ENCODE measurements around the gene KCNB1.

KCNB1 gene

DNA sequence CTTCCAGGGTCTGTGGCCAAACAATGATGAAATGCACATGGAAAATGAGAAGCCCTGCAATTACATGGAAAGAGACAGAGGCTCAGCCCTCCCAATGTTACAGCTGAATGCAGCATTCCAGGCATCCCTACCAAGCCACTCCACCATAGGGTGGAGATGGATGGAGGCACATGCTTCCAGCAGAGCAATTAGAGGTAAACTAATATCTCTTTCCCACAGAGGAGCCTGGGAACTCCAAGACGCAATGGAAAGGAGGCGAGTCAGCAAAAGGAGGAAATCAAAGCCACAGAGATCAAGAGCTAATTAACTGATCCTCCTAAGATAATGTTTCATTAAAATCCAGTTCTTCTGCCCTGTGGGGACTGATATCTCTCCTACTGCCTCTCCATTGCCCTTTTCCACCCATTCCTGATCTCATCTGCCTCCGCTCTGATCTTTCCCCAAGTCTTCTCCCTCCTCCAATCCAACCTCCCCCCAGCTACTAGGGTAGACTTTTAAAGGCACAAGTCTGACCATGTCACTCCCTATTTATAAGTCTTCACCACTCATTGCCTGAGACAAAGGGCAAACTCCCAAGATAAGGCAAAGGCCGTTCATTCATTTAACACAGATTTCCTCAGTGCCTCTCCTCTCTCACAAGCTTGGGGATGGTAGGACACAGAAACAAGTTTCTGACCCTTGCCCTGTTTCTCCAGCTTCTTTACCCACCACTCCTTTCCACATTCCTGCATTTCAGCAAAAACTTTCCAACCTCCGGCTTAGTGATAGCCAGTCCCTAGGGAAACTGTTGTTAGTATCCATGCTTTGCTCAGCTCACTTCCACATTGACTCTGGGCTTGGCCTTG, 14.3 kb upstream of the KCNB1 start:
- DNase-seq: no peak

DNA sequence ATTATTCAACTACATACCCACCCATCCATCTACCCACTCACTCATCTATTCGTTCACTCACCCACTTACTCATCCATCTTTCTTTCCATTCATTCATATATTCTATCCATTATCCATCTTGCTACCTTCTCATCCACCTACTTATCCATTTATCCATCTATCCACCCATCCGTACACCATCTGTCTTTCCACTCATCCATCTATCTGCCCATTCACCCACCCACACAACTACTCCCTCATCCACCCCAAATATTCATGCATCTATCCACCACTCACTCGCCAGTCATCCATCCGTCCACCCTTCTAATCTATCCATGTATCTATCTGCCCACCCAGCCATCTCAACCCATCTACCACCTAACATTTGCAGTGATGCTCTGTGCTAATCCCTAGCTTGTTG, 13.6 kb upstream of the KCNB1 start:
- no peak for DNase-seq

DNA sequence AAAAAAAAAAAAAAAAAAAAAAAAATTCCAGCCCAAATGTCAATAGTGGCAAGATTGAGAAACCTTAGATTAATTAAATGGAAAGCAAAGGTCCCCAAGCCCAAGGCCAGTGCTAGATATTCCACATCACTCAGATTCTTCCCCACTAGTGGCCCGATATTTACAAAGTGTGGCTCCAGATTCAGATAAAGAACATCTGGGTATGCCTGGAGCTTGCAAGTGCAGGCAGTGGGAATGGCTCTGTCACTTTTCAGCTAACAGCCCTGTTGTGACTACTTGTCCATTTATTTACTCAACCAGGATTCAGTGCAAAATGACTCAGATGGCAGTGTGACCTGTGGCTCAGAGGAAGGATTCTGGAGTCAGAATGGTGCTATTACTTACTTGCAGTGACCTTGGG, 8.2 kb upstream of the KCNB1 start:
- no peak for DNase-seq

DNA sequence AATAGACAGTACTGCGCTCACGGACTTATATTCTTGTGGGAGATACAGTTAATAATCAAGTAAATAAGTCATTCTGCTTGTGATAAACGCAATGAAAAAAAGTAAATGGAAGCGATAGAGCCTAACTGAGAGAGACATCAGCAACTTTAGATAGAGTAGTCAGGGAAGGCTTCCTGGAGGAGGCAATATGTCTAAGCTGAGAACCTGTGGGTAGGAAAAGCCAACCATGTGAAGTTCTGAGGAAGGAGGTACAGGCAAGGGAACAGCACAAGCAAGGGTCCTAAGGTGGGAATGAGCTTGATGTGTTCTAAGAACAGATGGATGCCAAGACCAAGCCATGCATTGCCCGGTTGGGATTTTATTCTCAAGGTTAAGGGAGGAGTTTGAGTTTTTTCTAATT, 7.2 kb upstream of the KCNB1 start:
- DNase-seq: no peak

DNA sequence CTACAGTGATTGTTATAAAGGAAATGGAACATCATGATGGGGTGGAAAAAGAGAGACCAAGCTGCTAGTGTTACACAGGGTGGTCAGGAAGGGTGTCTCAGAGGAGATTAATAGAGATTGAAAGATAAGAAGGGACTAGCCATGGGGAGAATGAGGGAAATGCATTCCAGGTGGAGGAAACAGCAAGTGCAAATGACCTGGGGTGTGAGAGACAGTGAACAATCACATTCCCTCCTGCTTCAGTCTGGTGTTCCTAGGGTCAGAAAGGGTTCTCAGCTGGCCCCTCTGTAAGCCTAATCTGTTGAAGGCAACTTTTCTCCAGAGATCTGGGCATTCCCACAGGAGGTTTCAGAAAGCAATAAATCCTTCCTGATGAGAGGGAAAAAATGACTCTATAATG, 3.6 kb upstream of the KCNB1 start:
- no peak for DNase-seq

DNA sequence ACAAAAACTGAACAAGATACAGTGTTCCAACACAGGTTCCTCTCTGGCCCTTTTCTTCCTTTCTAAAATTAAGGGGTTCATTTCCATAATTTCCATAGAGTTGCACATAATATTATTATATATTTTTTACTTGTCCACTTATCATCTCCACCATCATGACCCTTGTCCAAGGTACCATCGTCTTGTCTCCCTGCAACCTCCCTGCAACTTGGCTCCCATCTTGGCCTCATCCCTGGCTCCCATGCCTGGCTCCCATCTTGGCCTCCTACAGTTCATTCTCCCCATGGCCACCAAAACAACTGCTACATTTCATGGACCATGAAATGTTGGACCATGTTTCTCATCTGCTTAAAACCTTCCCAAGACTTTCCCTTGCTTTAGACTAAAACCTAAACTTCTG, 3.1 kb upstream of the KCNB1 start:
- no peak for DNase-seq

DNA sequence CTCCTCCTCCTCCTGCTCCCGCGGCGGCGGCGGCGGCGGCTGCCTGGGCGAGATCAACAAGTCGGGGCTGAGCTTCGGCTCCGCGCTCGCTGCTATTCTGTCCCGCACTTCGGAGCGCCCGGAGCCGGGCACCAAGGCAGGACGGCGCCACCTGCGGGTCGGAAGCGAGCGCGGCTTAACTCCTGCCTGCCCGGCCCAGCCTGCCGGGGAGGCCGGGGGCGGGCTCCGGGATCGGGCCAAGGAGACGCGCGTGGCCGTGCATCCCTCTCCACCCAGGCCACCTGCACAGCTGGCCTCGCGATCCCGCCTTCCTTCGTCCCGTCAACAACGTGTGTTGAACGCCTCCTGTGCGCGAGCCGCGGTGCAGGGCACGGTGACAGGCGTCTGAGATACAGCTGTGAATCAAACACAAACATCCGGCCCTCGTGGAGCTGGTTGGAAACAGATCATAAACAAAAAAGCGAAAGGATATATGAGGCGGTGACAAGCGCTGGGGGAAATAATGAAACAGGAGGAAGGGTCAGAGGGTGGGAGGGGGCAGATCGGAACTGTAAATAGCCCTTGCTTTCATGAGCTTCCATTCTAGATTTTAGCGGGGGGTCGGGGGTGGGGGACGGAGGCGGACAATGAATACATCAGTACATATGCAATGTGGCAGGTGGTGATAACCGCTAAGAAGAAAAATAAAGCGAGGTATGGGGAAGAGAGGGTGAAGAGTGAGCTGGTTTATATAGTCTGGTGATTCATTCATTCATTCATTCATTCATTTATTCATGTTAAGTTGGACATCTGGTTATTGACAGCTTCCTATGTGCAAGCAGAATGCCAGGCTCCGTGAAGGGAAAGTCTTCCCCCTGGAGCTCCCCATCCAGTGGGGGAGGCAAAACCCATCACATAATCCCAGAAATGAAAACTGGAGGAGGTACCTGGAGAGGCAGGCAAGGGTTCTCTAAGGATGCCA, 2.0 kb upstream of the KCNB1 start:
- no peak for DNase-seq

DNA sequence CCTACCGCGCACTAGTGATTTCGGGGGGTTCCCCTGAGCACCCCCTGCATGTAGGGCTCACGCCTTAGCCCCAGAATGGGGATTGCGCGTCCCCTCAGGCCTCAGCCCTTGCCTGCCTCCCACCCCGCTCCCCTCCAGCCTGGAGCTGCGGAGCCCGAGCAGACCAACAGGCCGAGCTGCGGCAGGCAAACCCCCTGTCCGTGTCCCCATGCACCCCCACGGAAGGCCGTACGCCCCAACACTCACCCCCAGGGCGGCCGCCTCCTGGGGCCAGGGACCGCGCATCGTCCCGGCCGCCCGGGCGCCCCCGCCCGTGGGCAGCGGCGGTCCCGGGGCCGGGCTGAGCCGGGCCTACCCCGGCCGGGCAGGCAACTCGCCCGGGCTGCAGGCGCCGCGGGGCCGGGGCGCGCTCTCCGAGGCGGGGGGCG, 1.2 kb upstream of the KCNB1 start:
- DNase-seq: no peak

DNA sequence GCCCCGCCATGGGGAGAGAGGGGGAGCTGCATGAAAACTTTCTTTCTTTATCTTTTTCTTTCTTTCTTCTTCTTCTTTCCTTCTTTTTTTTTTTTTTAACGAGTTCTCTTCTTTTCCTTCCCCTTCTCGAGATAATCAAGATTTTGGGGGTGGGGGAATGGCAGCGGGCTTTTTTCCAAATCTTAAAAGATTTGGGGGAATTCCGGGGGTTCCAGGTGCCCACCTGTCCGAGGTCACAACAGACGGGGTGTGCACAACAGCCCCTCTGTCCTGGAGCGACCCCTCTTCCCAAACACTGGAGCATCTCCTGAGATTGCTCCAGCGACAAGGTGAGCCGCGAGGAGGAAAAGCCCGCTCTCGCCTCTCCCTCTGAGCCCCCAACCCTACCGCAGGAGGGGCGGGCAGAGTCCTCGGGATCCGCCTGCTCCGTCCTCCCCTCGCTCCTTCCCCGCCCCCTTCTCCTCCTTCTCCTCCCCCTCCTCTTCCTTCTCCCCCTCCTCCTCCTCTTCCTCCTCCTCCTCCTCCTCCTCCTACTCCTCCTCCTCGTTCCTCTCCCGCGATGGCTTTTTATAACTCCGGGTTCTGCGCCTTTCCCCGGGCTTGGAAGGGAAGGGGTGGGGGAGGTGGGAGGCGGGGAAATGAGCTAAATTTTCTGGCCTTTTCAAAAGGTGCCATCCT, 689 bp upstream of the KCNB1 start:
- DNase-seq: no peak

DNA sequence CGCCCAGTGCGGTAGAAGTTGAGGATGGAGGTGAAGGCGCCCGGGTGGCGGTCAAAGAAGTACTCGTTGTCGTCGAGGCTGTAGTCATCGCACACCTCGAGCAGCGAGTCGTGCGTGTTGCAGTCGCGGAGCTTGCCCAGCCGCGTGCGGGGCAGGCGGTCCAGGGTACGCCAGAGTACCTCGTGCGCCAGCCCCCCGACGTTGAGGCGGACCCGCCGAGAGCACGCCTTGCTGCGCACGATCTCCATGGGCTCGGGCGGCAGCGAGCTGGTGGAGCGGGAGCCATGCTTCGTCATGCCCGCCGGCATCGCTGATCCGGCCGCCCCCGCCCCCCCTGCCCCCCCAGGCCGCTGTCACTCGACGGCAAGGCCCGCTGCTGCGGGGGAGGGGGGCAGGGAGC, 295 bp downstream of the KCNB1 start:
- no peak for DNase-seq

DNA sequence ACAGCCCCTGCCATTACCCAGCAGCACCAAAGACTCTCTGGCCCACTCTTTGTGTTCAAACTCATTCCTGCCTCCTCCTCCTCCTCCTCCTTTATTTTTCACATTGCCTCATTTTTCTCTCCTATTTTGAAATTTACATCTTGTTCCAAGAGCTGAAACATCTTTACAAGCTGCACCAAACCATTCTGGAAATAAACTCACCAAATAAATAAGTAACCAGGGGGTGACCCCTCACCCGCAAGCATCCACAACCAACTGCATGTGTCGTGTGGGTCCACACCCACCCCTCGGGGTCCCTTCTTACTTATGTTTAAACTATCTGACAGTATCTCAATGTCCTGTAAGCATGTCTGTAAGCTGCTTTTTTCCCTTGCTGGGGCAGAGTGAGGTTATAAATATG, 1.4 kb downstream of the KCNB1 start:
- no peak for DNase-seq

DNA sequence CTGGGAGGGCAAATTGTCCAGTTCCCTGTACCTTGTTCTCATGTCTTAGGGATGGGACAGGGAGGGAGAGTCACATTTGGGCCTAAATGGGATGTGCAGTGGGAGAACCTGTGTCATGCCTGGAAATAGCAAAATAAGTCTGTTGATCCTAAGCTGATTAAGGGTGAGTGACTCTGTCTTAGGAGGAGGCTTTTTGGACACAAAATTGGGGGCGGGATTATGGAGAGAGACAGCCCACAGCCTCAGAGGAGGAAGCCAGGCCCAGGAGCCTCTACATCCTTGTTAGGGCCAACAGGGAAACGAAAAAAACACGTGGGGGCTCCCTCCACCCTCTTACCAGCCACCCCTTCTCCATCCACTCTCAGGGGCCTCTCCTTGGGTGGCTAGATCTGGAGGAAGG, 2.2 kb downstream of the KCNB1 start:
- no peak for DNase-seq

DNA sequence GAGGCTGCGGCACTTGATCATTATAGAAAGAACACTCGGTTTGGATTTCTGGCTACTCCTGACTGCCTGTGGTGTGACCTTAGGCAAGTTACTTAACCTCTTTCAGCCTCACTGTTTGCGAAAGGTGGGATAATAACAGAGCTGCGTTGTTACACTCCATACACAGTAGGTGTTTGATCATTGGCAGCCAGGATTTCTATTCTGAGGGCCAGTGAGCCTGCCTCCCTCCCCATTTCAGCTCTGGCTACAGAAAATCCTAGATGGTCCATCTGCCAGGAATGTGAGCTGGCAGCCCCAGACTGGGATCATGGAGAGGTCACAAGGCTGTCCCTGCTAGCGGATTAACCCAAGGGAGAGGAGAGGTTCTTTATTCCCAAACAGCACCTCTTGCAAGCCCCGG, 2.7 kb downstream of the KCNB1 start:
- no peak for DNase-seq

DNA sequence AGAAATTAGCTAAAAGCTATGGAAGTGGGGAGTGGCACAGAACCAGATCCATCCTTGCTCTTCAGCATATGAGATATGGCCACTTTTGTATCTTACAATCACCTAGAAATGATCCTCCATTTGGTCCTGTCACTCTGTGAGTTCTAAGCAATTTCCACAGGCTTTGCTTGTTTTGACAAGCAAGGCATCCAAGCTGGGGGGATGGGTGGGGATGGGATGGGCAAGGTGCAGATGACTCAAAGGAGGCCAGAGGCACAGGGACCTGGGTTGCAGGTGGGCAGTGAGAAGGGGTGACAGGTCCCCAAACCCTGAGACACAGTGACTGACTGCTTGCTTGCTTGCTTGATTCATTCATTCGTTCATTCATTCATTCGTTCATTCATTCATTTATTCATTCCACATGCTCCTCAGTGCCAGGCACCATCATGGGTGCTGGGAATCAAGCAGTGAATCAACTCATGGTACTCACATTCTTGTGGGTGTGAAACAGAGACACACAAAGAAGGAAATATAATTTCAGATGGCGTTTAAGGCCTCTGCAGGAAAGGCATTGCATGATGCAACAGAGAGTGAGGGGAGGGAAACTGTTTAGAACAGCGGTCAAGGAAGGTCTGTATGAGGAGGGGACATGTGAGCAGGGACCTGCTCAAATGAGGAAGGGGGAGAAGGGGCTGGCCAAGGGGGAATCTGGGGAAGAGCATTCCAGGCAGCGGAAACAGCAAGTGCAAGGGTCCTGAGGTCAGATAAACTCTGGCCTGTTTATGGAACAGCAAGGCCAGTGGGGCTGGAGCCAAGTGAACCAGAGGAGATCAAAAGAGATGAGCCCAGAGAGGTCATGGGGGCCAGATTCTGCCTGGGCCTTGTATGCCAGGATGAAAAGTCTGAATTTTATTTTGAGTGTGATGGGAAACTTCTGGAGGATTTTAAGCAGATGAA, 3.4 kb downstream of the KCNB1 start:
- no peak for DNase-seq

DNA sequence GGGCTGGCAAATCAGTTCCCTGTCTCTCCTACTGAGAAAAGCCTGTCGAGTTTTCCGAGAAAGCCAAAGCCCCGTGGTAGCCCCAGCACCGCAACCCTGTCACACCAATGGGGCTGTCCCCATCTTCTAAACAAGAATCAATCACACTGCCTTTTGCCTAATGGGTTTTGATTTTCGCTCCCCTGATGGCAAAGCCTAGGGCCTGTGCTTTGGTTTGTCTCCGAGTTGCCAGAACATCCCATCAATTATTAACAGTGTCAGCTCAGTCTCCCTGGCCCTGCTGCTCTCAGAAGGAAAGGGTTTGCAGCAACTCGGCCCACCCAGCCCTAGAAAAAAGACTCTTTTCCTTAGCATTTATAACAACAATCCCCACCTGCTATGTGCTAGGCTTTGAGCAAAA, 4.2 kb downstream of the KCNB1 start:
- no peak for DNase-seq

DNA sequence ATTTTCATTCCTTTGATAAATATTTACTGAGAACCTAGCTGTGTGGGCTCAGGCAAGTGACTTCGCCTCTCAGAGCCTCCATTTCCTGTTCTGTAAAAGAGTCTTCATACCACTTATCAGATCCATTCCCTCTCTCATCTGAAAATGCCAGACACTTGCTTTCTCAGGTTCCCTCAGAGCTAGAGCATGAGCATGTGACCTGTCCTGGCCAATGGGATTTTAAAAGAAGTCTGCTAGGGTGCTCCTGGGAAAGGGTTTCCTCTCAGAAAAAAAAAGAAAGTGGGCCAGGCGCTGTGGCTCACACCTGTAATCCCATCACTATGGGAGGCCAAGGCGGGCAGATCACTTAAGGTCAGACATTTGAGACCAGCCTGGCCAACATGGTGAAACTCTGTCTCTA, 5.3 kb downstream of the KCNB1 start:
- DNase-seq: no peak

DNA sequence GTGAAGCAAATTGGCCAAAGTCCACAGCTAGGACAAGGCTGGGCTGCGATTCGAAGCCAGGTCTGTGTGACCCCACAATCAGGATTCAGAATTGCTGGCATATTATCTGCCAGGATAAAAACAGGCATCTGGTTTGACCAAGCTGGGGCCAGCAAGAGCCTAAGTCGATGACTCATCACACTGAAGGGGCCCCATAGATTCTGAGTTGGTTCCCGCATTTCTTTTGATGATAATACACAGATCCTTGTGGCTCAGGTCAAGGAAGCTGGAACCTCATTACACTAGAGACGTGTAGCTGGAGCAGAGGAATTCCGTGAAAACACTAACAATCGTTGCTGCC, 6.5 kb downstream of the KCNB1 start:
- no peak for DNase-seq

DNA sequence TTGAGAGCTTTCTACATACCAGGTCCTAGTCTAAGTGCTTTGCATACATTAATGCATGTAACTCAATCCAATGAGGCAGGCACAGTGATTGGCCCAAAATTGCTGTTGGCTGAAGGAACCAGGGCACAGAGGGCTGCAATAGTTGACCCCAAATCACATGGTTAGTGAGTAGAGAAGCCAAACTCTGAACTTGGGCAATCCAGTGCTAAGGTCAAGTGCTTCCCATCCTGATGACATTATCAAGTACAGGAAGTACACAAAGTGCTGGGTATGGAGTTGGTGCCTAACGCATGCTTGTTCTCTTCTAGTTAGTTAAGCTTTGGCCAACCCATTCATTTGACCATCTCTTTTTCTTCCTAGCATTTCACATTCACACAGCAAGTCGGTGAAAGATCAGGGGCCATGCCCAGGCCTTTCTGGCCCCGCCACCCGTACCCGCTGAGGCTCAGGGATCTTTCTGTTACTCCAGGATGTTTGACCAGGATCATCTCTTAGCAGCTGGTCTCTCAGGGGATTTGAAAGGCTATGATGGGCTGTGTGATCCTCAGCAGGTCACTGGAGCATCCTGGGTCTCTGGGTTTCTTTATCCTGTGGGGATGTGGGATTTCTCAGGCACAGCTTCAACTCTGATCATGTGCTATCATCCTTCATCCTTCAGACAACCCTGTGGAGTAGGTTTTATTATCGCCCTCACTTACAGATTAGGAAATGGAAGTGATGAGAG, 7.0 kb downstream of the KCNB1 start:
- DNase-seq: no peak

DNA sequence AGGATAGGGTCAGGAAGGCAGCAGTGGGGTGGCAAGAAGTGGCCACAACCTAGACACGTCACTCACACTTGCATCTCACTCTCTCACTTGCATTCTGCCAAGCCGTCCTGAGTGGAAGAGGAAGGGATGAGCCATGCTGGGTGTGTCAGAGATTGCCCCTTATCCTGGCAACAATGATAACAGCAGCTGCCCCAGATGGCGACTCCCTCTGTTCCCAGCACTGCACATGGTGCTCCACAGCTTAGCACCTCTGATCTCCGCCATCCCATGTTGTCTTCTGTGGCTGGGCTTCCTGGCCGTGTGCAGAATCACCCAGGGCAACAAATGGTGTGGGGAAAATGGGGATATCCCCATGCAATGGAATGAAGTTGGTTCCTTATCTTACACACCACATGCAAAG, 11.1 kb downstream of the KCNB1 start:
- no peak for DNase-seq

DNA sequence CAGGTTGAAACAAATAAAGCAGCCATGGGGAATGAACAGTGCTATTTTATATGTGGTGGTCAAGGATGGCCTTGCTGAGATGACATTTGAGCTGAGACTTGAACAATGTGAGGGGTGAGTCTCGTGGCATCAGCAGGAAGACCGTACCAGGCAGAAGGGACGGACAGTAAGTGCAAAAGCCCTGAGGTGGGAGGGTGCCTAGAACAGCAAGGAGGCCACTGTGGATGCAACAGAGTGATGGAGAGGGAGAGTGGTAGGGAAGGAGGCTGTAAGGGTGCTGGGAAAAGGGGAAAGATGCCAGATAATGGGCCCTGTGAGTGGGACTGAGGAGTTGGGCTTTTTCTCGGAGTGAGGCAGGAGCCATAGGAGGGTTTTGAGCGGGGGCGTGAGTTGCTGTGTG, 11.5 kb downstream of the KCNB1 start:
- DNase-seq: no peak

DNA sequence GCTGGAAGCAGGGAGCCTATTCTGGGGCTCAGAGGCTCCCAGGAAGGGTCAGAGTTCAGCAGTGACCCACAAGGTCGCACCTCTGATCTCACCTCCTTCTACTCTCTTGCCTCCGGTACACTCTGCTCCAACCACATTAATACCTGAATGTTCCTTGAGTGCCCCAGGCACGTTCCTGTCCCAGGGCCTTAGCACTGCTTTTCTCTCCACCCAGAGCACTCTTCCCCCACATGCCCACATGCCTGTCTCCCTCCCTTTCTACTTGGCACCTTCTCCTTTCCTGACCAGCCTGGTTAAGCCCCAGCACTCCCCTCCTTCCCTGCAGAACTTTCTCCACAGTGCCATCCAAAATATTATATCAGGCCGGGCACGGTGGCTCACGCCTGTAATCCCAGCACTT, 13.4 kb downstream of the KCNB1 start:
- no peak for DNase-seq

DNA sequence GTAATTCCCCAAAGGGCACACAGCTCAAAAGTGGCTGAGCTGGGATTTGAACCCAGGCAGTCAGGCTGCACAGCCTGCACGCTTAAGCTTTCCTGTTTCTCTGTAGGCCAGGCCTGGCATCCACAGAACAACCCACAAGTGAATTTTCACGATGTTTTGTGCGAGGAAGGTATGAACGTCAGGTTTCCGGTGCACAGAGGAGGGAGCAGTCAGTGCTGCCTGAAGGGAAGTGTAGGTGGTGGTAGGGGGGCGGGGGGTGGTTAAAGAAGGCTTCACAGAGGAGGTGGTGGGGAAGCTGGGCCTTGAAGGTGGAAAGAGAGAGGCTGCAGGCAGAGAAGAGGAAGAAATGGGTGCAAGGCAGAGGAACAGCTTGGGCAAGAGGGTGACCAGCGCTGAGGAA, 14.1 kb downstream of the KCNB1 start:
- DNase-seq: no peak
